OCI-LY7 (cell line): Measurements from ENCODE around the gene GLRA1. TPM values are rescaled to one million over a fixed set of nuclear protein-coding genes. Genes with fewer than 3 reads are reported as not detected.

Experiments used
- BruUV-seq: library from RNA; stranded (reverse); fragments of 400-500 nt; replicated peaks from 2 replicates; lab custom pipeline; 2021; lab: Mats Ljungman, UMichigan
- CTCF ChIA-PET: fragments of 300-600 bp; sonication (Branson Sonifier 250); formaldehyde crosslinking; loops from one replicate; lab custom pipeline; 2022; ENCODE audit warnings: antibody characterized with exemption; ENCODE audit not compliant: unreplicated experiment; lab: Charles Lee
- POLR2A ChIA-PET: fragments of 300-600 bp; sonication (Branson Sonifier 250); formaldehyde crosslinking; loops from one replicate; lab custom pipeline; 2022; ENCODE audit warnings: antibody characterized with exemption; lab: Charles Lee
- DNase-seq: peaks from one replicate; pipeline ENCODE4 v3.0.0-alpha.2; 2015; ENCODE audit warnings: low spot score
- H2AFZ ChIP-seq: fragments of 200-600 bp; sonication (generic), shearing (Covaris generic); 2 replicates; pipeline ENCODE4 v1.6.1; 2014; ENCODE audit warnings: mild to moderate bottlenecking, antibody characterized with exemption, low read length, moderate library complexity
- H3K27ac ChIP-seq: fragments of 200-600 bp; sonication (generic); 2 replicates; pipeline ENCODE4 v1.5.1; 2014; ENCODE audit warnings: mixed run types, low read depth, mild to moderate bottlenecking, moderate library complexity, low read length, inconsistent platforms; ENCODE audit not compliant: poor library complexity, severe bottlenecking
- H3K36me3 ChIP-seq: fragments of 200-600 bp; sonication (generic); 2 replicates; pipeline ENCODE4 v1.6.1; 2014; ENCODE audit warnings: mild to moderate bottlenecking, antibody characterized with exemption, low read length, moderate library complexity, mixed read lengths; ENCODE audit not compliant: insufficient read depth
- H3K4me1 ChIP-seq: fragments of 200-600 bp; sonication (generic); 2 replicates; pipeline ENCODE4 v1.5.1; 2014; ENCODE audit warnings: mild to moderate bottlenecking, low read length; ENCODE audit not compliant: insufficient read depth, poor library complexity, severe bottlenecking
- H3K4me2 ChIP-seq: fragments of 200-600 bp; sonication (generic); 2 replicates; pipeline ENCODE4 v1.6.1; 2014; ENCODE audit warnings: mild to moderate bottlenecking, low read length
- H3K4me3 ChIP-seq: fragments of 200-600 bp; sonication (generic); 2 replicates; pipeline ENCODE4 v1.5.1; 2014; ENCODE audit warnings: mild to moderate bottlenecking, low read depth, low read length; ENCODE audit not compliant: poor library complexity, severe bottlenecking
- H3K79me2 ChIP-seq: fragments of 200-600 bp; sonication (generic); 2 replicates; pipeline ENCODE4 v1.6.1; 2016; ENCODE audit warnings: low read depth, mild to moderate bottlenecking, low read length, moderate library complexity, mixed read lengths; ENCODE audit not compliant: insufficient read depth
- H3K9me2 ChIP-seq: fragments of 200-600 bp; sonication (generic); 2 replicates; pipeline ENCODE4 v1.6.1; 2016; ENCODE audit warnings: mild to moderate bottlenecking, low read length, mixed read lengths; ENCODE audit not compliant: insufficient read depth
- H3K9me3 ChIP-seq: fragments of 200-600 bp; sonication (generic); 2 replicates; pipeline ENCODE4 v1.6.1; 2014; ENCODE audit warnings: mild to moderate bottlenecking, mixed run types, low read length, mixed read lengths
- H4K20me1 ChIP-seq: fragments of 200-600 bp; sonication (generic); 2 replicates; pipeline ENCODE4 v1.6.1; 2014; ENCODE audit warnings: mild to moderate bottlenecking, antibody characterized with exemption, low read length, moderate library complexity, mixed read lengths; ENCODE audit not compliant: insufficient read depth
- CTCF ChIP-seq: fragments of 200-600 bp; sonication (generic); conservative IDR thresholded peaks from 2 replicates; pipeline ENCODE4 v1.5.1; 2014; ENCODE audit warnings: mild to moderate bottlenecking, antibody characterized with exemption, low read length, moderate library complexity, mixed read lengths
- EZH2phosphoT487 ChIP-seq: fragments of 200-600 bp; sonication (generic); IDR thresholded peaks from 2 replicates; pipeline ENCODE4 v1.6.1; 2018; ENCODE audit warnings: low read depth, borderline replicate concordance, mild to moderate bottlenecking, mixed run types, antibody characterized with exemption, low read length, moderate library complexity, mixed read lengths
- intact Hi-C: fragments of 100-400 bp; cut with micrococcal nuclease; formaldehyde crosslinking; loops from one replicate; pipeline ENCODE4 v1.10.0; 2022; ENCODE audit not compliant: unreplicated experiment
- total RNA-seq, 2 experiments: library from RNA; depleted of rRNA in 1 of 2; stranded (reverse); fragments of >200 nt in 1 of 2; shearing (Covaris generic) in 1 of 2; gene quantifications; 2 replicates each; pipeline ENCODE4 v1.2.3, GENCODE V29; 2014 to 2022

GLRA1 gene
- total RNA-seq, 2 experiments from 2014 or later = not detected

DNA sequence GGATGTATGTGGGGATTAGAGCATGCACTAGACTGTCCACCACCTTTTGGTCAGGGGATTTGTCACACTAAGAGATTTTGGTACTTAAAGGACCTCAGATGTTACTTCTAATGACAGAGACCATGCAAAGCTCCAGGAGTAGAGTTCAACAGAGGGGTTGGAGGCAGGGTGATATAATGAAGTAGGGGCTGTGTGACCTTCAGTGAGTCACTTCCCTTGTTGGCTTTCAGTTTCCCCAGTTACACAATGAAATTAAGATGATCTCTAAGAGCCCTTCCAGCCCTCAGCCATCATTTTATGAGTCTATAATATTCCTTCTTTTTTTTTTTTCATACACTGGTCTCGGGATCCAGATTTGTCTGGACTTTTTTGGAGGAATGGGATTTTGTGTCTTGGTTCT, 26.8 kb downstream of the GLRA1 start:
- intact Hi-C loops = no loop called here
- no peak overlapping the region for H3K4me2 ChIP-seq
- DNase-seq = no peak
- no peaks in the 10 kb centered on the region for H4K20me1 ChIP-seq
- ChIA-PET CTCF (no interaction called here), POLR2A (no interaction called here)
- no peak for TF ChIP-seq EZH2phosphoT487
- no peak for TF ChIP-seq CTCF
- H3K4me3 ChIP-seq = no peak overlapping the region
- no peak overlapping the region for H3K27ac ChIP-seq
- H3K79me2 ChIP-seq = no peaks in the 10 kb centered on the region
- H3K9me2 ChIP-seq = no peaks in the 10 kb centered on the region
- H3K36me3 ChIP-seq = no peaks in the 10 kb centered on the region
- no peaks in the 10 kb centered on the region for H3K9me3 ChIP-seq
- H3K4me1 ChIP-seq = no peaks in the 10 kb centered on the region
- no peak overlapping the region for H2AFZ ChIP-seq
- BruUV-seq = no TSS peak

GRCh38 chr5:151897020-151897552, 27.6 kb downstream of the GLRA1 start:
- no peak overlapping the region for H3K4me3 ChIP-seq
- no peaks in the 10 kb centered on the region for H3K9me2 ChIP-seq
- no peaks in the 10 kb centered on the region for H3K36me3 ChIP-seq
- H3K4me1 ChIP-seq = no peaks in the 10 kb centered on the region
- H3K4me2 ChIP-seq = no peak overlapping the region
- no peaks in the 10 kb centered on the region for H3K9me3 ChIP-seq
- TF ChIP-seq EZH2phosphoT487 (no peak), CTCF (no peak)
- ChIA-PET POLR2A (no interaction called here), CTCF (no interaction called here)
- H3K79me2 ChIP-seq = no peaks in the 10 kb centered on the region
- no TSS peak for BruUV-seq
- H4K20me1 ChIP-seq = no peaks in the 10 kb centered on the region
- intact Hi-C loops = no loop called here
- H3K27ac ChIP-seq = no peak overlapping the region
- no peak overlapping the region for H2AFZ ChIP-seq
- DNase-seq = no peak

DNA sequence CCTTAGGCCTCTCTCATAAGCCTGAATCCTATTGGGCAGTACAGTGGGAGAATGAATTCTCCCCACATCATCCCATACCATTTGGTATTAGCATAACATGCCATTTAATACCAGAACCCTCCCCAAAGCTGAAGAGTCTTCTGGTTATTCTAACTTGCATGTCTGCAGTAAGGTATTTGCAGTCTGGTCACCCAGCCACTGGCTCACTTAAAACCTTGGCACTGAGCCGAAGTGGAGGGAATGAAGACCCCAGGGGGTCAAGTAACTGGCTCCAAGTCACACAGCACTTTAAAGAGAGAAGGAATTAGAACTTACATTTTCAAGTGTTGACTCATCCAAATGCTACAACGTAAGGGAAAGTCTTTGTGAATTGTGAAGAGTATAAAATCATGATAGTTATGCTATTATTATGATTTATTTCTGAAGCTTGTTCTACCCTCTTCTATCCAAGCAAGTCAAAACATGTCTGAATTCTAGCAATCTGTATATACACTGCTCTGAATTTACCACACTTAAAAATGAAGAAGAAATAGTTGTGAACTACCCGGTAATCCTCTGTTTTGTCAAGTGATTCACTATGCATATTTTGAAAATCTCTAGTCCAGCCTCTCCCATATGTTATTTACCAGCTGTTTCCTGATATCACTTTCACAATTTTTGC, 28.5 kb downstream of the GLRA1 start:
- intact Hi-C loops = no loop called here

More for the DNA sequence above, 28.5 kb downstream of the GLRA1 start:
- Histone ChIP-seq H2AFZ (no peak overlapping the region), H4K20me1 (no peaks in the 10 kb centered on the region), H3K79me2 (no peaks in the 10 kb centered on the region), H3K9me3 (no peaks in the 10 kb centered on the region), H3K4me2 (no peak overlapping the region), H3K36me3 (no peaks in the 10 kb centered on the region), H3K9me2 (no peaks in the 10 kb centered on the region), H3K4me1 (no peaks in the 10 kb centered on the region), H3K4me3 (no peak overlapping the region), H3K27ac (no peak overlapping the region)
- no TSS peak for BruUV-seq
- no peak for TF ChIP-seq EZH2phosphoT487
- no peak for TF ChIP-seq CTCF
- no peak for DNase-seq
- POLR2A ChIA-PET = no interaction called here
- CTCF ChIA-PET = no interaction called here
